Measurements from ENCODE around the gene MUC20.

The MUC20 gene

DNA sequence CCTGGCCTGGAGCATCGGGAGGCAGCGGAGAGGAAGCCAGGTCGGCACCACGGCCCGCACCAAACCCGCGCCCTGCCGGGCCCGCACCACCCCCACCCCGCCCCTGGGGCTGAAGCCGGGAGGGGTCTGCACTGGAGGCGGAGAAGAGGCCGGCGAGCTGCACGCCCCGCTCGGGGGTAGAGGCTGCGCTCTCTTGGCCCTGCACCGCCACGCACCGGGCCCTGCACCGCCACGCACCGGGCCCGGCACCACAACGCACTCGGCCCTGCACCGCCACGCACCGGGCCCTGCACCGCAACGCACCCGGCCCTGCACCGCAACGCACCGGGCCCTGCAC, 41.4 kb downstream of the MUC20 start:
- no peaks in the 10 kb centered on the region for H3K36me3 ChIP-seq (ENCODE audit: insufficient read depth, low read length)
- H4K20me1 ChIP-seq (ENCODE audit: insufficient read depth, low read length): no peaks in the 10 kb centered on the region
- DNase-seq (no peak), ATAC-seq (ENCODE audit: insufficient read depth, low read depth) (no peak)
- H2AFZ ChIP-seq (ENCODE audit: low read depth, low read length): no peak overlapping the region
- no peak overlapping the region for H3K27ac ChIP-seq (ENCODE audit: low read length)
- H3K4me3 ChIP-seq (ENCODE audit: low read depth in 1 of 2, low read length in 2 of 2): no peak overlapping the region
- H3K79me2 ChIP-seq (ENCODE audit: insufficient read depth, low read length): no peaks in the 10 kb centered on the region
- no peak overlapping the region for H3K4me2 ChIP-seq (ENCODE audit: insufficient read depth, low read length)
- no peaks in the 10 kb centered on the region for H3K27me3 ChIP-seq (ENCODE audit: insufficient read depth, low read length, poor library complexity)
- H3K9ac ChIP-seq (ENCODE audit: low read depth, low read length): no peak overlapping the region
- TF ChIP-seq, protein P1, sequence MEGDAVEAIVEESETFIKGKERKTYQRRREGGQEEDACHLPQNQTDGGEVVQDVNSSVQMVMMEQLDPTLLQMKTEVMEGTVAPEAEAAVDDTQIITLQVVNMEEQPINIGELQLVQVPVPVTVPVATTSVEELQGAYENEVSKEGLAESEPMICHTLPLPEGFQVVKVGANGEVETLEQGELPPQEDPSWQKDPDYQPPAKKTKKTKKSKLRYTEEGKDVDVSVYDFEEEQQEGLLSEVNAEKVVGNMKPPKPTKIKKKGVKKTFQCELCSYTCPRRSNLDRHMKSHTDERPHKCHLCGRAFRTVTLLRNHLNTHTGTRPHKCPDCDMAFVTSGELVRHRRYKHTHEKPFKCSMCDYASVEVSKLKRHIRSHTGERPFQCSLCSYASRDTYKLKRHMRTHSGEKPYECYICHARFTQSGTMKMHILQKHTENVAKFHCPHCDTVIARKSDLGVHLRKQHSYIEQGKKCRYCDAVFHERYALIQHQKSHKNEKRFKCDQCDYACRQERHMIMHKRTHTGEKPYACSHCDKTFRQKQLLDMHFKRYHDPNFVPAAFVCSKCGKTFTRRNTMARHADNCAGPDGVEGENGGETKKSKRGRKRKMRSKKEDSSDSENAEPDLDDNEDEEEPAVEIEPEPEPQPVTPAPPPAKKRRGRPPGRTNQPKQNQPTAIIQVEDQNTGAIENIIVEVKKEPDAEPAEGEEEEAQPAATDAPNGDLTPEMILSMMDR (IDR thresholded peaks at IDR 0.05; ENCODE audit: borderline replicate concordance, extremely low read depth, low read length, poor library complexity, severe bottlenecking): no peak
- no peak for TF ChIP-seq EZH2 (IDR thresholded peaks at IDR 0.05; ENCODE audit: borderline replicate concordance, low read depth, low read length, severe bottlenecking)
- H3K9me3 ChIP-seq (ENCODE audit: insufficient read depth, low read length, severe bottlenecking): no peaks in the 10 kb centered on the region
- no peaks in the 10 kb centered on the region; the same call in 1 of the 2 replicates for H3K4me1 ChIP-seq (ENCODE audit: insufficient read depth, low read length)

DNA sequence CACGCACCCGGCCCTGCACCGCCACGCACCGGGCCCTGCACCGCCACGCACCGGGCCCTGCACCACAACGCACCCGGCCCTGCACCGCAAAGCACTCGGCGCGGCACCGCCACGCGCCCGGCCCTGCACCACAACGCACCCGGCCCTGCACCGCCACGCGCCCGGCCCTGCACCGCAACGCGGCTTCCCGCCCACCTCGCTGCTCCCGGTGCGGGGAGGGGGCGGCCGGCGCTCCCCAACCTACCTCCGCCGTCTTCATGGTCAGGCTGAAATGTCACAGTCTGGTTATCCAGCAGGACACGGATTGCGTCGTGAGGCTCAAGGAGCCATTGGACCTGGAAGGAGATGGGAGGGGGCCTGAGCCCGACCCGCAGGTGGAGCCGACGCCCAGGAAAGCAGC, 41.8 kb downstream of the MUC20 start:
- TF ChIP-seq, protein P1 (IDR thresholded peaks at IDR 0.05; ENCODE audit: borderline replicate concordance, extremely low read depth, low read length, poor library complexity, severe bottlenecking): no peak
- no peak for TF ChIP-seq EZH2 (IDR thresholded peaks at IDR 0.05; ENCODE audit: borderline replicate concordance, low read depth, low read length, severe bottlenecking)
- no peak for ATAC-seq (ENCODE audit: insufficient read depth, low read depth)
- no peaks in the 10 kb centered on the region for H3K27me3 ChIP-seq (ENCODE audit: insufficient read depth, low read length, poor library complexity)

DNA sequence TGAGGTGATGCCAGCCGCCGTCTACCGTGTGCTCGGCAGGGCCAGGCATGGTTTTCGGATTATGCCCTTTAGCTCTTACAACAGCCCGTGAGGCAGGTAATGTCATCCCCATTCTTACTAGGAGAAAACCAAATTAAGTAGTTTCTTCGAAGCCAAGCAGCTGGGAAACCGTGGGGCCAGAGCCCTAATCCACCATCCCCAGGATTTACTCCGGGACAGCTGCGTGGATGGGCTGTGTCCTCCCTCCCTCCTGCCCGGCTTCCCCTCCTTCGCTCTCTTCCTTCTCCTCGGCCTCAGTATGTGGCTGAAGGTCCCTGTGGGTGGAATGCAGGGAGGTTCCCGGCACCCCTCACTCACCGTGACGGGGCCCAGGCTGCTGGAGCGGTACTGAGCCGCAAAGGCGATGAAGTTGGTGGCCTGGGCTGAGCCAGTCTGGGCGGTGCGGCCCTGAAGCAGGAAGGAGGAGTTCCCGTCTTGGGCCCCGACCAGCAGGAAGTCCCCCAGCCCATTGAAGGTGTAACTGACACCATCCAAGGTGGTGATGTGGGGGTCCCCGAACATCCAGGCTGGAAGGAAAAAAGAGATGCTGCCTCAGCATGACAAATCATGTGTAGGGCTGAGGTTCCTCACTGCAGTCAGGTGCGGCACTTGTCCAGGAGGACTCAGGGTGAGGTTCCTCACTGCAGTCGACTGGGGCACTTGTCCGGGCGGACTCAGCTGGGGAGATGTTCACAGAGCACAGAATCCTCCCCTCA, 42.5 kb downstream of the MUC20 start:
- ATAC-seq (ENCODE audit: insufficient read depth, low read depth): no peak
- Histone ChIP-seq H3K79me2 (ENCODE audit: insufficient read depth, low read length) (no peaks in the 10 kb centered on the region), H3K4me2 (ENCODE audit: insufficient read depth, low read length) (no peak overlapping the region), H2AFZ (ENCODE audit: low read depth, low read length) (no peak overlapping the region), H3K9ac (ENCODE audit: low read depth, low read length) (no peak overlapping the region), H3K36me3 (ENCODE audit: insufficient read depth, low read length) (no peaks in the 10 kb centered on the region), H3K4me3 (ENCODE audit: low read depth in 1 of 2, low read length in 2 of 2) (no peak overlapping the region), H4K20me1 (ENCODE audit: insufficient read depth, low read length) (no peaks in the 10 kb centered on the region), H3K4me1 (ENCODE audit: insufficient read depth, low read length) (no peaks in the 10 kb centered on the region; the same call in 1 of the 2 replicates), H3K27me3 (ENCODE audit: insufficient read depth, low read length, poor library complexity) (no peaks in the 10 kb centered on the region), H3K9me3 (ENCODE audit: insufficient read depth, low read length, severe bottlenecking) (no peaks in the 10 kb centered on the region), H3K27ac (ENCODE audit: low read length) (no peak overlapping the region)
- no peak for DNase-seq
- TF ChIP-seq EZH2 (IDR thresholded peaks at IDR 0.05; ENCODE audit: borderline replicate concordance, low read depth, low read length, severe bottlenecking): no peak
- TF ChIP-seq, protein P1 (IDR thresholded peaks at IDR 0.05; ENCODE audit: borderline replicate concordance, extremely low read depth, low read length, poor library complexity, severe bottlenecking): no peak

More for the DNA sequence above, 41.8 kb downstream of the MUC20 start:
- no peaks in the 10 kb centered on the region for H3K79me2 ChIP-seq (ENCODE audit: insufficient read depth, low read length)
- no peak overlapping the region for H3K27ac ChIP-seq (ENCODE audit: low read length)
- no peaks in the 10 kb centered on the region for H3K9me3 ChIP-seq (ENCODE audit: insufficient read depth, low read length, severe bottlenecking)
- no peak overlapping the region for H3K4me2 ChIP-seq (ENCODE audit: insufficient read depth, low read length)
- H3K4me3 ChIP-seq (ENCODE audit: low read depth in 1 of 2, low read length in 2 of 2): no peak overlapping the region
- H2AFZ ChIP-seq (ENCODE audit: low read depth, low read length): no peak overlapping the region
- H3K9ac ChIP-seq (ENCODE audit: low read depth, low read length): no peak overlapping the region
- DNase-seq: no peak
- no peaks in the 10 kb centered on the region for H3K36me3 ChIP-seq (ENCODE audit: insufficient read depth, low read length)
- H4K20me1 ChIP-seq (ENCODE audit: insufficient read depth, low read length): no peaks in the 10 kb centered on the region
- no peaks in the 10 kb centered on the region; the same call in 1 of the 2 replicates for H3K4me1 ChIP-seq (ENCODE audit: insufficient read depth, low read length)
